ENCODE measurements around the gene TRPC4AP. TPM values are rescaled to one million over a fixed set of nuclear protein-coding genes. Genes with fewer than 3 reads are reported as not detected.

TRPC4AP gene
- total RNA-seq, 2 experiments from 2014 or later = 59.9 to 60.6 TPM

- POLR2A ChIA-PET = no interaction called here
- ATAC-seq (ENCODE audit: low read depth) = no peak
- Mint-ChIP-seq H3K9me3 (no peaks in the 10 kb centered on the region), H3K4me1 (no peaks in the 10 kb centered on the region), H3K36me3 (peaks cover 9% of the 10 kb centered on the region), H3K4me3 (no peak overlapping the region), H3K27ac (no peak overlapping the region), H3K27me3 (no peaks in the 10 kb centered on the region)
- peak; percentile 6 for DNase-seq
Measured at GRCh38 chr20:35004749-35005462, 87.7 kb downstream of the TRPC4AP start.

GRCh38 chr20:35004051-35004725 lies 88.4 kb downstream of the TRPC4AP start:
- H3K27me3 Mint-ChIP-seq = no peaks in the 10 kb centered on the region
- peaks cover 11% of the 10 kb centered on the region for H3K36me3 Mint-ChIP-seq
- H3K27ac Mint-ChIP-seq = no peak overlapping the region
- no peaks in the 10 kb centered on the region for H3K4me1 Mint-ChIP-seq
- POLR2A ChIA-PET = no interaction called here
- no peaks in the 10 kb centered on the region for H3K9me3 Mint-ChIP-seq
- peak; percentile 20 for DNase-seq
- peak; percentile 16 for ATAC-seq (ENCODE audit: low read depth)
- H3K4me3 Mint-ChIP-seq = no peak overlapping the region

GRCh38 chr20:35003211-35004031 lies 89.2 kb downstream of the TRPC4AP start:
- no peak overlapping the region for H3K4me3 Mint-ChIP-seq
- POLR2A ChIA-PET = no interaction called here
- DNase-seq (peak; percentile 22), ATAC-seq (ENCODE audit: low read depth) (no peak)
- no peaks in the 10 kb centered on the region for H3K4me1 Mint-ChIP-seq
- H3K36me3 Mint-ChIP-seq = peaks cover 9% of the 10 kb centered on the region
- no peaks in the 10 kb centered on the region for H3K27me3 Mint-ChIP-seq
- no peaks in the 10 kb centered on the region for H3K9me3 Mint-ChIP-seq
- no peak overlapping the region for H3K27ac Mint-ChIP-seq

GRCh38 chr20:35002426-35003210 lies 90.0 kb downstream of the TRPC4AP start:
- DNase-seq = no peak
- no peaks in the 10 kb centered on the region for H3K27me3 Mint-ChIP-seq
- no peak overlapping the region for H3K27ac Mint-ChIP-seq
- POLR2A ChIA-PET = no interaction called here
- peaks cover 14% of the 10 kb centered on the region for H3K36me3 Mint-ChIP-seq
- ATAC-seq (ENCODE audit: low read depth) = no peak
- no peaks in the 10 kb centered on the region for H3K9me3 Mint-ChIP-seq
- no peak overlapping the region for H3K4me3 Mint-ChIP-seq
- H3K4me1 Mint-ChIP-seq = peaks cover 3% of the 10 kb centered on the region

- ATAC-seq (ENCODE audit: low read depth) (no peak), DNase-seq (no peak)
- H3K9me3 Mint-ChIP-seq = no peaks in the 10 kb centered on the region
- no peak overlapping the region for H3K27ac Mint-ChIP-seq
- H3K36me3 Mint-ChIP-seq = peaks cover 15% of the 10 kb centered on the region
- H3K27me3 Mint-ChIP-seq = no peaks in the 10 kb centered on the region
- POLR2A ChIA-PET = interaction anchor here (1.1 kb wide), 1 partner anchor 128 kb away, joined by 3 read pairs; no protein-coding TSS in a partner anchor
- peaks cover 4% of the 10 kb centered on the region for H3K4me1 Mint-ChIP-seq
- no peak overlapping the region for H3K4me3 Mint-ChIP-seq
Measured at GRCh38 chr20:35001596-35002362, 90.8 kb downstream of the TRPC4AP start.

- no peak overlapping the region for H3K27ac Mint-ChIP-seq
- H3K27me3 Mint-ChIP-seq = no peaks in the 10 kb centered on the region
- DNase-seq = no peak
- H3K9me3 Mint-ChIP-seq = no peaks in the 10 kb centered on the region
- no peak overlapping the region for H3K4me3 Mint-ChIP-seq
- peaks cover 15% of the 10 kb centered on the region for H3K36me3 Mint-ChIP-seq
- POLR2A ChIA-PET = interaction anchor here (1.1 kb wide), 1 partner anchor 127 kb away, joined by 3 read pairs; no protein-coding TSS in a partner anchor
- no peak for ATAC-seq (ENCODE audit: low read depth)
- peaks cover 4% of the 10 kb centered on the region for H3K4me1 Mint-ChIP-seq
Measured at GRCh38 chr20:35000922-35001595, 91.5 kb downstream of the TRPC4AP start.

- ATAC-seq (ENCODE audit: low read depth) (no peak), DNase-seq (no peak)
- POLR2A ChIA-PET = interaction anchor here (1.1 kb wide), 1 partner anchor 126 kb away, joined by 3 read pairs; no protein-coding TSS in a partner anchor
- Mint-ChIP-seq H3K36me3 (peaks cover 15% of the 10 kb centered on the region), H3K27me3 (no peaks in the 10 kb centered on the region), H3K27ac (no peak overlapping the region), H3K4me3 (no peak overlapping the region), H3K9me3 (no peaks in the 10 kb centered on the region), H3K4me1 (peaks cover 4% of the 10 kb centered on the region)
Measured at GRCh38 chr20:35000311-35000921, 92.2 kb downstream of the TRPC4AP start.

GRCh38 chr20:34999782-35000181 lies 92.8 kb downstream of the TRPC4AP start:
- POLR2A ChIA-PET = no interaction called here
- Mint-ChIP-seq H3K36me3 (peaks cover 15% of the 10 kb centered on the region), H3K27me3 (no peaks in the 10 kb centered on the region), H3K27ac (no peak overlapping the region), H3K4me3 (no peak overlapping the region), H3K9me3 (no peaks in the 10 kb centered on the region), H3K4me1 (peaks cover 4% of the 10 kb centered on the region)
- ATAC-seq (ENCODE audit: low read depth) = no peak
- no peak for DNase-seq

GRCh38 chr20:34999021-34999451 lies 93.6 kb downstream of the TRPC4AP start:
- Mint-ChIP-seq H3K4me3 (no peak overlapping the region), H3K27ac (no peak overlapping the region), H3K27me3 (no peaks in the 10 kb centered on the region), H3K9me3 (no peaks in the 10 kb centered on the region), H3K36me3 (peaks cover 13% of the 10 kb centered on the region), H3K4me1 (peaks cover 4% of the 10 kb centered on the region)
- DNase-seq (no peak), ATAC-seq (ENCODE audit: low read depth) (no peak)
- POLR2A ChIA-PET = no interaction called here

- no peak for ATAC-seq (ENCODE audit: low read depth)
- Mint-ChIP-seq H3K4me3 (no peak overlapping the region), H3K9me3 (no peaks in the 10 kb centered on the region), H3K27ac (no peak overlapping the region), H3K4me1 (peaks cover 4% of the 10 kb centered on the region), H3K27me3 (no peaks in the 10 kb centered on the region), H3K36me3 (peaks cover 13% of the 10 kb centered on the region)
- POLR2A ChIA-PET = interaction anchor here (1.0 kb wide), 1 partner anchor 9 kb away, joined by 3 read pairs; no protein-coding TSS in a partner anchor
- DNase-seq = no peak
Measured at GRCh38 chr20:34998331-34998950, 94.2 kb downstream of the TRPC4AP start.

GRCh38 chr20:34997774-34998173 lies 94.8 kb downstream of the TRPC4AP start:
- Mint-ChIP-seq H3K27me3 (no peaks in the 10 kb centered on the region), H3K4me1 (peaks cover 4% of the 10 kb centered on the region), H3K9me3 (no peaks in the 10 kb centered on the region), H3K4me3 (no peak overlapping the region), H3K27ac (peak overlapping the region; percentile 62), H3K36me3 (peaks cover 13% of the 10 kb centered on the region)
- no peak for ATAC-seq (ENCODE audit: low read depth)
- POLR2A ChIA-PET = interaction anchor here (1.0 kb wide), 1 partner anchor 9 kb away, joined by 3 read pairs; no protein-coding TSS in a partner anchor
- DNase-seq = no peak
